H7 (cell line): ENCODE results near the gene FAM161A. TPM values are rescaled to one million over a fixed set of nuclear protein-coding genes. Genes with fewer than 3 reads are reported as not detected.
"Not testable (repeated sequence)": the region's sequence is repeated elsewhere in the genome, so short reads cannot be mapped to it uniquely, and the experiment has no call there.

Experiments used
- DNase-seq: peaks from one replicate; pipeline ENCODE4 v3.0.0; 2012
- H3K27me3 ChIP-seq: 2 replicates; pipeline ENCODE4 v1.6.0; 2011; ENCODE audit warnings: mild to moderate bottlenecking, low read length; ENCODE audit not compliant: control insufficient read depth, insufficient read depth
- H3K36me3 ChIP-seq: replicated peaks from 2 replicates; pipeline ENCODE4 v1.5.1; 2011; ENCODE audit warnings: low read length; ENCODE audit not compliant: control insufficient read depth, insufficient read depth
- H3K4me3 ChIP-seq: 2 replicates; pipeline ENCODE4 v1.5.1; 2011; ENCODE audit warnings: low read depth, mild to moderate bottlenecking, control low read depth, low read length, moderate library complexity; ENCODE audit not compliant: insufficient read depth
- total RNA-seq: library from RNA; depleted of rRNA; stranded (reverse); fragments of >200 nt; shearing (Covaris generic); gene quantifications from 2 replicates; pipeline ENCODE4 v1.2.3, GENCODE V29; 2014

The FAM161A gene
- total RNA-seq, 1 experiment from 2014 or later, result 4.1 TPM

- H3K27me3 ChIP-seq, result no peaks in the 10 kb centered on the region
- H3K4me3 ChIP-seq, result no peak overlapping the region
- no peak for DNase-seq
- H3K36me3 ChIP-seq, result no peaks in the 10 kb centered on the region
These were observed 42.0 kb downstream of the FAM161A start for GRCh38 chr2:61811821-61812220.

GRCh38 chr2:61810203-61810602 is 43.7 kb downstream of the FAM161A start:
- H3K4me3 ChIP-seq, H3K36me3 ChIP-seq, H3K27me3 ChIP-seq, DNase-seq: not testable (repeated sequence)

- not testable (repeated sequence) for H3K4me3 ChIP-seq, DNase-seq, H3K27me3 ChIP-seq, H3K36me3 ChIP-seq
These were observed 45.2 kb downstream of the FAM161A start for GRCh38 chr2:61808693-61809092.

- no peak for DNase-seq
- Histone ChIP-seq H3K27me3 (no peaks in the 10 kb centered on the region), H3K36me3 (no peaks in the 10 kb centered on the region), H3K4me3 (no peak overlapping the region)
These were observed 46.7 kb downstream of the FAM161A start for GRCh38 chr2:61807036-61807757.

- Histone ChIP-seq H3K27me3 (no peaks in the 10 kb centered on the region), H3K36me3 (no peaks in the 10 kb centered on the region)
- DNase-seq, result no peak
These were observed 51.3 kb downstream of the FAM161A start for GRCh38 chr2:61802548-61802947.

GRCh38 chr2:61799099-61799498 is 54.8 kb downstream of the FAM161A start:
- no peak for DNase-seq
- H3K27me3 ChIP-seq, result no peaks in the 10 kb centered on the region
- H3K4me3 ChIP-seq, result no peak overlapping the region
- H3K36me3 ChIP-seq, result no peaks in the 10 kb centered on the region

More at GRCh38 chr2:61802548-61802947, 51.3 kb downstream of the FAM161A start:
- no peak overlapping the region for H3K4me3 ChIP-seq

GRCh38 chr2:61797446-61797845 is 56.4 kb downstream of the FAM161A start:
- not testable (repeated sequence) for H3K36me3 ChIP-seq, H3K4me3 ChIP-seq, H3K27me3 ChIP-seq, DNase-seq

- Histone ChIP-seq H3K36me3 (no peaks in the 10 kb centered on the region), H3K27me3 (no peaks in the 10 kb centered on the region), H3K4me3 (no peak overlapping the region)
- no peak for DNase-seq
These were observed 58.5 kb downstream of the FAM161A start for GRCh38 chr2:61795408-61795807.

- Histone ChIP-seq H3K36me3 (no peaks in the 10 kb centered on the region), H3K27me3 (no peaks in the 10 kb centered on the region), H3K4me3 (peak overlapping the region; percentile 39; the same call in 1 of the 2 replicates)
- peak; percentile 87 for DNase-seq
These were observed 60.4 kb downstream of the FAM161A start for GRCh38 chr2:61793389-61793836.

GRCh38 chr2:61792355-61792890 is 61.4 kb downstream of the FAM161A start:
- Histone ChIP-seq H3K36me3 (no peaks in the 10 kb centered on the region), H3K27me3 (no peaks in the 10 kb centered on the region), H3K4me3 (no peak overlapping the region)
- no peak for DNase-seq

- no peak for DNase-seq
- Histone ChIP-seq H3K36me3 (no peaks in the 10 kb centered on the region), H3K4me3 (no peak overlapping the region), H3K27me3 (no peaks in the 10 kb centered on the region)
These were observed 63.9 kb downstream of the FAM161A start for GRCh38 chr2:61789807-61790602.

GRCh38 chr2:61787941-61788563 is 65.8 kb downstream of the FAM161A start:
- no peak for DNase-seq
- Histone ChIP-seq H3K27me3 (no peaks in the 10 kb centered on the region), H3K4me3 (no peak overlapping the region), H3K36me3 (no peaks in the 10 kb centered on the region)

- no peak for DNase-seq
- Histone ChIP-seq H3K36me3 (no peaks in the 10 kb centered on the region), H3K27me3 (no peaks in the 10 kb centered on the region), H3K4me3 (no peak overlapping the region)
These were observed 67.0 kb downstream of the FAM161A start for GRCh38 chr2:61786876-61787275.

- no peaks in the 10 kb centered on the region for H3K36me3 ChIP-seq
- no peak overlapping the region for H3K4me3 ChIP-seq
- no peaks in the 10 kb centered on the region for H3K27me3 ChIP-seq
- no peak for DNase-seq
These were observed 68.3 kb downstream of the FAM161A start for GRCh38 chr2:61785583-61785982.
